Neural cell (in vitro differentiated cells): ENCODE data around the gene TGFBR3. TPM values are rescaled to one million over a fixed set of nuclear protein-coding genes. Genes with fewer than 3 reads are reported as not detected.

Source experiments
- H2AFZ ChIP-seq: fragments of 200-600, 300-800 bp; sonication (generic), shearing (Covaris generic); 2 replicates; pipeline ENCODE4 v1.6.0; 2014; ENCODE audit warnings: low read depth, mild to moderate bottlenecking, antibody characterized with exemption, low read length, moderate library complexity
- H3F3A ChIP-seq: fragments of 200-600 bp; shearing (Covaris generic); 2 replicates; pipeline ENCODE4 v1.6.1; 2016; ENCODE audit warnings: mild to moderate bottlenecking, moderate library complexity, mixed read lengths, antibody characterized with exemption, low read length; ENCODE audit not compliant: insufficient read depth, poor library complexity, severe bottlenecking
- H3K27ac ChIP-seq: fragments of 200-600, 300-800 bp; sonication (generic), shearing (Covaris generic); 2 replicates; pipeline ENCODE4 v1.5.1; 2014; ENCODE audit warnings: mild to moderate bottlenecking, low read length, moderate library complexity
- H3K27me3 ChIP-seq: fragments of 300-800, 200-600 bp; sonication (generic), shearing (Covaris generic); 2 replicates; pipeline ENCODE4 v1.6.0; 2014; ENCODE audit warnings: mild to moderate bottlenecking, low read depth, low read length, moderate library complexity; ENCODE audit not compliant: insufficient read depth
- H3K36me3 ChIP-seq: fragments of 300-800, 200-600 bp; sonication (generic), shearing (Covaris generic); 2 replicates; pipeline ENCODE4 v1.5.1; 2014; ENCODE audit warnings: mild to moderate bottlenecking, antibody characterized with exemption, low read length, moderate library complexity; ENCODE audit not compliant: insufficient read depth
- H3K4me2 ChIP-seq: fragments of 300-800, 200-600 bp; sonication (generic), shearing (Covaris generic); 2 replicates; pipeline ENCODE4 v1.6.0; 2014; ENCODE audit warnings: mild to moderate bottlenecking, low read length
- H3K4me3 ChIP-seq: fragments of 300-800, 200-600 bp; sonication (generic), shearing (Covaris generic); 2 replicates; pipeline ENCODE4 v1.5.1; 2014; ENCODE audit warnings: mild to moderate bottlenecking, low read length, moderate library complexity
- H3K79me2 ChIP-seq: fragments of 200-600 bp; shearing (Covaris generic); replicated peaks from 2 replicates; pipeline ENCODE4 v1.6.0; 2014; ENCODE audit warnings: mild to moderate bottlenecking, low read length, moderate library complexity; ENCODE audit not compliant: insufficient read depth
- H3K9ac ChIP-seq: fragments of 300-800, 200-600 bp; sonication (generic), shearing (Covaris generic); 2 replicates; pipeline ENCODE4 v1.6.1; 2016; ENCODE audit warnings: mild to moderate bottlenecking, low read length, mixed read lengths
- H3K9me2 ChIP-seq: fragments of 200-600 bp; shearing (Covaris generic); 2 replicates; pipeline ENCODE4 v1.6.1; 2016; ENCODE audit warnings: mild to moderate bottlenecking, low read length, mixed read lengths; ENCODE audit not compliant: insufficient read depth
- H3K9me3 ChIP-seq: fragments of 200-600, 300-800 bp; sonication (generic), shearing (Covaris generic); 2 replicates; pipeline ENCODE4 v1.6.1; 2016; ENCODE audit warnings: mild to moderate bottlenecking, mixed run types, low read length, moderate library complexity, mixed read lengths
- H4K20me1 ChIP-seq: fragments of 200-600 bp; shearing (Covaris generic); 2 replicates; pipeline ENCODE4 v1.6.1; 2016; ENCODE audit warnings: mild to moderate bottlenecking, mixed run types; ENCODE audit not compliant: insufficient read depth
- CTCF ChIP-seq: fragments of 450-650 bp; IDR thresholded peaks from 2 replicates; pipeline ENCODE4 v1.5.1; 2014; ENCODE audit warnings: antibody characterized with exemption, mild to moderate bottlenecking, moderate library complexity; ENCODE audit not compliant: poor library complexity, severe bottlenecking
- EP300 ChIP-seq: fragments of 450-650 bp; conservative IDR thresholded peaks from 2 replicates; pipeline ENCODE4 v1.6.1; 2014; ENCODE audit warnings: antibody characterized with exemption, mild to moderate bottlenecking, moderate library complexity; ENCODE audit not compliant: poor library complexity, severe bottlenecking
- EZH2 ChIP-seq: fragments of 200-600, 300-800 bp; shearing (Covaris generic), sonication (generic); IDR thresholded peaks from 2 replicates; pipeline ENCODE4 v1.6.1; 2014; ENCODE audit warnings: antibody characterized with exemption, low read length, borderline replicate concordance, mild to moderate bottlenecking; ENCODE audit not compliant: insufficient read depth, poor library complexity, severe bottlenecking
- MXI1 ChIP-seq: fragments of 450-650 bp; conservative IDR thresholded peaks from 2 replicates; pipeline ENCODE4 v1.6.1; 2014; ENCODE audit warnings: antibody characterized with exemption, mild to moderate bottlenecking; ENCODE audit not compliant: poor library complexity, severe bottlenecking
- POLR2AphosphoS5 ChIP-seq: IDR thresholded peaks from 2 replicates; pipeline ENCODE4 v1.6.1; 2012
- RAD21 ChIP-seq: fragments of 450-650 bp; conservative IDR thresholded peaks from 2 replicates; pipeline ENCODE4 v1.6.1; 2014; ENCODE audit warnings: antibody characterized with exemption, mild to moderate bottlenecking, moderate library complexity
- REST ChIP-seq: IDR thresholded peaks from 2 replicates; pipeline ENCODE4 v1.6.1; 2012; ENCODE audit warnings: borderline replicate concordance
- SMC3 ChIP-seq: fragments of 450-650 bp; conservative IDR thresholded peaks from 2 replicates; pipeline ENCODE4 v1.6.1; 2014; ENCODE audit warnings: antibody characterized with exemption, mild to moderate bottlenecking, moderate library complexity; ENCODE audit not compliant: poor library complexity
- TAF1 ChIP-seq: IDR thresholded peaks from 2 replicates; pipeline ENCODE4 v1.6.1; 2012; ENCODE audit warnings: low read depth
- polyA plus RNA-seq: library from polyadenylated mRNA; depleted of rRNA; stranded (reverse); fragments of >200 nt; gene quantifications from 2 replicates; pipeline ENCODE4 v1.2.3, GENCODE V29; 2014

Gene TGFBR3
- polyA plus RNA-seq, 1 donor from 2014 or later, result 0.25 TPM

- Histone ChIP-seq H3K9me3 (no peaks in the 10 kb centered on the region), H4K20me1 (no peaks in the 10 kb centered on the region), H3K36me3 (no peaks in the 10 kb centered on the region), H3K79me2 (no peaks in the 10 kb centered on the region), H3K27me3 (no peaks in the 10 kb centered on the region), H3K4me2 (no peak overlapping the region), H3F3A (no peaks in the 10 kb centered on the region), H3K9me2 (no peaks in the 10 kb centered on the region), H3K27ac (no peak overlapping the region), H3K4me3 (no peak overlapping the region), H2AFZ (no peak overlapping the region), H3K9ac (no peak overlapping the region)
- TF ChIP-seq CTCF (no peak), EP300 (no peak), TAF1 (no peak), REST (no peak), SMC3 (no peak), RAD21 (no peak), EZH2 (no peak), POLR2AphosphoS5 (no peak), MXI1 (no peak)
Measured at GRCh38 chr1:91924146-91924545, 38.2 kb upstream of the TGFBR3 start.

- Histone ChIP-seq H3K36me3 (no peaks in the 10 kb centered on the region), H3K4me3 (no peak overlapping the region), H3K79me2 (no peaks in the 10 kb centered on the region), H3F3A (no peaks in the 10 kb centered on the region), H3K9me3 (no peaks in the 10 kb centered on the region), H2AFZ (no peak overlapping the region), H3K27ac (no peak overlapping the region), H3K4me2 (no peak overlapping the region), H3K27me3 (no peaks in the 10 kb centered on the region), H3K9me2 (no peaks in the 10 kb centered on the region), H4K20me1 (no peaks in the 10 kb centered on the region), H3K9ac (no peak overlapping the region)
- TF ChIP-seq RAD21, result no peak
- TF ChIP-seq MXI1, result no peak
- no peak for TF ChIP-seq POLR2AphosphoS5
- no peak for TF ChIP-seq REST
- no peak for TF ChIP-seq EP300
Measured at GRCh38 chr1:91919962-91920361, 34.0 kb upstream of the TGFBR3 start.
